SK-N-SH treated with all-trans-retinoic acid at 6 μM for 48 hours (cell line): Measurements from ENCODE around the gene DYNC1I1.

Source experiments
- GLIS3 ChIP-seq: fragments of 250-450 bp; sonication (Bioruptor Pico); IDR thresholded peaks from 2 replicates; pipeline ENCODE4 v1.5.0; 2020; ENCODE audit warnings: mild to moderate bottlenecking, moderate library complexity
- OSR1 ChIP-seq: fragments of 250-450 bp; sonication (Bioruptor Pico); IDR thresholded peaks from 2 replicates; pipeline ENCODE4 v1.8.0; 2022; ENCODE audit warnings: moderate library complexity, mild to moderate bottlenecking, inconsistent platforms
- PATZ1 ChIP-seq: fragments of 250-450 bp; sonication (Bioruptor Pico); IDR thresholded peaks from 2 replicates; pipeline ENCODE4 v1.8.0; 2020; ENCODE audit warnings: mild to moderate bottlenecking, moderate library complexity, borderline replicate concordance
- RARB ChIP-seq: fragments of 250-450 bp; sonication (Bioruptor Pico); IDR thresholded peaks from 2 replicates; pipeline ENCODE4 v1.8.0; 2021; ENCODE audit warnings: mild to moderate bottlenecking, moderate library complexity
- TCF4 ChIP-seq: fragments of 250-450 bp; sonication (Bioruptor Pico); IDR thresholded peaks from 2 replicates; pipeline ENCODE4 v1.8.0; 2021; ENCODE audit warnings: mild to moderate bottlenecking, moderate library complexity, borderline replicate concordance
- TSHZ2 ChIP-seq: fragments of 250-450 bp; sonication (Bioruptor Pico); IDR thresholded peaks from 2 replicates; pipeline ENCODE4 v1.5.0; 2020; ENCODE audit warnings: mild to moderate bottlenecking, moderate library complexity
- ZFP3 ChIP-seq: fragments of 250-450 bp; sonication (Bioruptor Pico); IDR thresholded peaks from 2 replicates; pipeline ENCODE4 v1.5.0; 2020; ENCODE audit warnings: mild to moderate bottlenecking, moderate library complexity
- ZNF565 ChIP-seq: fragments of 450-650 bp; formaldehyde crosslinking; conservative IDR thresholded peaks from 2 replicates; pipeline ENCODE4 v1.5.0; 2020; ENCODE audit warnings: low read depth, mild to moderate bottlenecking, moderate library complexity

- TF ChIP-seq TCF4 (CRISPR knock-in tag): no peak
- no peak for TF ChIP-seq PATZ1
- no peak for TF ChIP-seq ZNF565 (CRISPR knock-in tag)
- TF ChIP-seq GLIS3: no peak
- no peak for TF ChIP-seq TSHZ2 (CRISPR knock-in tag)
- no peak for TF ChIP-seq RARB (CRISPR knock-in tag)
- TF ChIP-seq OSR1 (CRISPR knock-in tag): no peak
- no peak for TF ChIP-seq ZFP3
Measured at GRCh38 chr7:95780665-95781064, 8.3 kb downstream of the DYNC1I1 start.
